Fibroblast of pulmonary artery (primary cell): ENCODE data around the gene ABCC3.

Experiments used
- DNase-seq: peaks from one replicate; pipeline ENCODE4 v3.0.0-alpha.2; 2010; ENCODE audit warnings: low read depth
- H3K4me3 ChIP-seq: replicated peaks from 2 replicates; pipeline ENCODE4 v1.5.1; 2011; ENCODE audit warnings: low read depth, mild to moderate bottlenecking, control low read depth, low read length, moderate library complexity
- CTCF ChIP-seq: IDR thresholded peaks from 2 replicates; pipeline ENCODE4 v1.5.1; 2011; ENCODE audit warnings: mild to moderate bottlenecking, control low read depth, low read length, inconsistent platforms; ENCODE audit errors: missing control alignments

ABCC3 gene

DNA sequence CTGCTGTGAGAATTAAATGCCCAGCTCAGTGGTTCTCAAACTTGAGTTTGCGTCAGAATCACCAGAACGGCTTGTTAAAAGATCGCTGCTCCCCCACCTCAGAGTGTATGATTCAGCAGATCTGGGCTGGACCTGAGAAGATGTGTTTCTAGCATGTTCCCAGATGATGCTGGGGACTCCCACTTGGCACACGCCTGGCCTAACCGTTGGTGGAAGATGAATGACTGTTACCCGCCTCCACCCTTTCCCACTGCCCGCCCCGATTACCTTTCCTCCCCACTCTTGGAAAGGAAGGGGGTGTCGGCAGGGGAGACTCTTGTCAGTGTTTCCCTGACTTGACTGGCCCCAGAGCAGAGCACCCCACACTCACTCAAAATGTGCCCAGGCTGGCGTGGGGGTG is 29.3 kb upstream of the ABCC3 start:
- peak; percentile 54 for DNase-seq
- no peak for TF ChIP-seq CTCF
- no peak overlapping the region for H3K4me3 ChIP-seq

GRCh38 chr17:50607522-50608175 is 27.0 kb upstream of the ABCC3 start:
- DNase-seq, result no peak
- no peak for TF ChIP-seq CTCF
- no peak overlapping the region for H3K4me3 ChIP-seq

- no peak for TF ChIP-seq CTCF
- no peak for DNase-seq
- no peak overlapping the region for H3K4me3 ChIP-seq
These were observed 25.8 kb upstream of the ABCC3 start for GRCh38 chr17:50608700-50609379.

DNA sequence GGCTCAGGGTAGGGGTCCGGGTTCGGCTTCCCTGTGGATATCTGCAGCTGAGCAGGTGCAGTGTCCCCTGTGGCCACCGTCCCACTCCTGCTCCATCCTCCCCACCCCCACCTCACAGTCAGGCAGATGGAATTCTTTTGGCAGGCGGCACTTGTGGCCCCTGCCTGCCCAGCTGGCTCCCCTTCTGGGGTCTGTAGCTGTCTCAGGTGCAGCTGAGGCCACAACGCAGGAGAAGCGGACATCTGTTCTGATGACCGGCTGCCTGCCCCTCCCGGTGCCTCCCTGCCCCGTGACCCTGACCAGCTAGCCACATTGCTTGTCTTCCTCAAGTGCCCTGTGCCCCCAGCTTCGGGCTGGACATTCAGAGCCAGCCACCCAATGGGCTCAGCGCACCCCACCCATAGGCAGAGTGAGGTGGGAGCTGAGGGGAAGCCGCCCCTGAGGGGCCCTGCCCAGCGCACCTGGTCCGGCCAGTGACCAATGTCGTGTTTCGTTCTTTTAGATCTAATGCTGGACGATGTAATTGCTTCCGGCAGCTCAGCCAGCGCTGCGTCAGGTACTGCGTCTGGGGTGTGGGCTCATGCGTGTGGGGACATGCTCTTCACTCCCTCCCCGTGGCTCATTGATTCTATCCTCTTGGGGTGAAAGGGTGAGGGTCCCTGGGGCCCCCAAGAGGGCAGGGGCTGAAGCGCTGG is 25.2 kb upstream of the ABCC3 start:
- TF ChIP-seq CTCF, result no peak
- DNase-seq, result no peak
- no peak overlapping the region for H3K4me3 ChIP-seq

- no peak for TF ChIP-seq CTCF
- no peak overlapping the region for H3K4me3 ChIP-seq
- DNase-seq, result no peak
These were observed 23.0 kb upstream of the ABCC3 start for GRCh38 chr17:50611634-50612033.

- H3K4me3 ChIP-seq, result no peak overlapping the region
- DNase-seq, result no peak
- no peak for TF ChIP-seq CTCF
These were observed 22.4 kb upstream of the ABCC3 start for GRCh38 chr17:50612281-50612680.
